Stomach (tissue), 9 donors: ENCODE data around the gene USP48. TPM values are rescaled to one million over a fixed set of nuclear protein-coding genes. Genes with fewer than 3 reads are reported as not detected.

Source experiments
- DNase-seq, 2 donors: peaks; one replicate each; pipeline versions ENCODE4 v3.0.0 to v3.0.0-alpha.2; 2013 to 2019
- H3K27ac ChIP-seq, 5 donors: fragments of 200-600 bp in 4 of 5; sonication (generic) in 4 of 5; one replicate each; pipeline ENCODE4 v1.5.1; 2013 to 2019; ENCODE audit warnings: mild to moderate bottlenecking in 1 of 5, moderate library complexity in 1 of 5
- H3K27me3 ChIP-seq, 3 donors: fragments of 200-600 bp; sonication (generic); one replicate each; pipeline ENCODE4 v1.5.1; 2017 to 2019; ENCODE audit warnings: mixed run types in 1 of 3
- H3K36me3 ChIP-seq, 4 donors: fragments of 200-600 bp; sonication (generic); 1 replicate in 3 of 4; 2 replicates in 1 of 4; pipeline ENCODE4 v1.5.1; 2016 to 2019
- H3K4me1 ChIP-seq, 4 donors: fragments of 200-600 bp; sonication (generic); one replicate each; pipeline ENCODE4 v1.5.1; 2016 to 2019
- H3K4me3 ChIP-seq, 4 donors: fragments of 200-600 bp; sonication (generic) in 3 of 4; one replicate each; pipeline ENCODE4 v1.5.1; 2016 to 2019; ENCODE audit warnings: mild to moderate bottlenecking in 1 of 4
- H3K9me3 ChIP-seq, 4 donors: fragments of 200-600 bp; sonication (generic); one replicate each; pipeline ENCODE4 v1.5.1; 2016 to 2019
- CTCF ChIP-seq, 7 experiments: fragments of 450-650 bp in 4 of 7; fragments of 200-600 bp in 3 of 7; sonication (generic) in 3 of 7; IDR thresholded peaks; one replicate each; pipeline ENCODE4 v1.5.1; 2016 to 2019; ENCODE audit warnings: antibody characterized with exemption in 7 of 7, control low read depth in 2 of 7, mild to moderate bottlenecking in 1 of 7
- EP300 ChIP-seq: sonication (generic); formaldehyde crosslinking; IDR thresholded peaks from one replicate; pipeline ENCODE4 v1.6.1; 2017; ENCODE audit warnings: antibody characterized with exemption
- POLR2A ChIP-seq, 4 donors: fragments of 450-650 bp; IDR thresholded peaks; one replicate each; pipeline ENCODE4 v1.6.1; 2016; ENCODE audit warnings: antibody characterized with exemption in 4 of 4, control low read depth in 2 of 4, mild to moderate bottlenecking in 1 of 4, moderate library complexity in 1 of 4
- POLR2AphosphoS5 ChIP-seq, 3 donors: sonication (generic); formaldehyde crosslinking; IDR thresholded peaks; one replicate each; pipeline ENCODE4 v1.6.1; 2016; ENCODE audit warnings: antibody characterized with exemption in 3 of 3
- WGBS, 5 donors: extraction: QIAGEN DNeasy Blood & Tissue Kit in 3 of 5; methylation state at CpG; one replicate each; pipeline versions ENCODE4 v1.1.5 to v1.1.7; 2013 to 2018; 5-methylcytosine and 5-hydroxymethylcytosine counted together
- intact Hi-C: fragments of 100-400 bp; cut with DNase I; formaldehyde crosslinking; loops from one replicate; pipeline ENCODE4 v1.15.1; 2023; ENCODE audit warnings: low total_unique reads
- polyA plus RNA-seq, 3 donors: library from polyadenylated mRNA; stranded (reverse); fragments of 200-250 nt; gene quantifications; one replicate each; pipeline ENCODE4 v1.2.3, GENCODE V29; 2013
- total RNA-seq, 5 donors: library from RNA; depleted of rRNA; stranded (reverse); fragments of >200 nt; gene quantifications; one replicate each; pipeline versions ENCODE4 v1.1.0 to v1.2.3, GENCODE V29; 2014 to 2016
- donor health status: healthy with polysubstance abuse.
- donor health status: Bipolar disorder and iron deficiency.
- donor health status: healthy.

USP48 gene
- total and polyA plus RNA-seq, 8 donors, result 12.7 to 144 (median 78.7) TPM

- H3K4me1 ChIP-seq, result peaks cover 34 to 59% (median 50%) of the 10 kb centered on the region in 4 donors
- DNase-seq, result no peak
- H3K27ac ChIP-seq, result no peak overlapping the region
- H3K4me3 ChIP-seq, result no peak overlapping the region
- no peaks in the 10 kb centered on the region for H3K36me3 ChIP-seq
- intact Hi-C loops, result no loop called here
- WGBS, 5 donors, result 41 to 66% (median 65%) methylated on average over 3 to 7 of the region's 7 CpGs
- H3K27me3 ChIP-seq, result peaks cover 0 to 56% (median 0%) of the 10 kb centered on the region in 3 donors
- TF ChIP-seq POLR2AphosphoS5 (IDR thresholded peaks at IDR 0.05), result no peak
- TF ChIP-seq POLR2A (IDR thresholded peaks at IDR 0.05), result no peak
- TF ChIP-seq EP300, result no peak
- TF ChIP-seq CTCF (IDR thresholded peaks at IDR 0.05), result no peak
- H3K9me3 ChIP-seq, result no peaks in the 10 kb centered on the region
These were observed 154.1 kb downstream of the USP48 start for GRCh38 chr1:21628798-21629393.

Other genes starting within 250 kb of the USP48 start
- 100 to 1,000 TPM in 1 of 5 donors, 10 to 100 TPM in 4; 21.1 to 117 (median 60.6) TPM for gene RAP1GAP, start 113.8 kb downstream of the USP48 start, total RNA-seq
- 10 to 100 TPM; 48.6 to 98.3 (median 57.9) TPM for gene RAP1GAP, start 113.8 kb downstream of the USP48 start, polyA plus RNA-seq
- 1 to 10 TPM in 1 of 5 donors, under 1 TPM in 1, not detected in 3; 0.72 to 2.3 TPM for gene LDLRAD2, start 29.1 kb upstream of the USP48 start, total RNA-seq
- 1 to 10 TPM in 2 of 3 donors, under 1 TPM in 1; 0.76 to 2.6 (median 1.6) TPM for gene LDLRAD2, start 29.1 kb upstream of the USP48 start, polyA plus RNA-seq
- 100 to 1,000 TPM in 4 of 5 donors, 10 to 100 TPM in 1; 88.7 to 504 (median 186) TPM for gene HSPG2, start 154.2 kb upstream of the USP48 start, total RNA-seq
- gene HSPG2, start 154.2 kb upstream of the USP48 start, polyA plus RNA-seq, result 10 to 100 TPM; 21.7 to 98.5 (median 62.1) TPM
- gene CELA3B, start 193.9 kb upstream of the USP48 start, total RNA-seq, result 10 to 100 TPM in 1 of 5 donors, not detected in 4; 84.3 TPM
- 10 to 100 TPM in 2 of 3 donors, 1 to 10 TPM in 1; 6.1 to 37.8 (median 18.6) TPM for gene CELA3B, start 193.9 kb upstream of the USP48 start, polyA plus RNA-seq
- gene CELA3A, start 218.5 kb upstream of the USP48 start, total RNA-seq, result 10 to 100 TPM in 1 of 5 donors, 1 to 10 TPM in 1, not detected in 3; 3.6 to 17.2 TPM
- gene CELA3A, start 218.5 kb upstream of the USP48 start, polyA plus RNA-seq, result 10 to 100 TPM in 2 of 3 donors, 1 to 10 TPM in 1; 7.0 to 62.9 (median 53.2) TPM